ENCODE data around the gene D2HGDH.

Gene D2HGDH

GRCh38 chr2:241734467-241735208 is at the start of gene D2HGDH:
TSS of gene D2HGDH (plus strand) at chr2:241734630. CDS start at chr2:241735225, 595 bp downstream.
- H3K4me3 Mint-ChIP-seq: peak within 1 kb of the TSS; percentile 84
- peak within 1 kb of the TSS; percentile 72 for H3K27ac Mint-ChIP-seq
- H3K36me3 Mint-ChIP-seq (ENCODE audit: low read depth): peaks cover 17% of the 10 kb centered on the region
- no peaks in the 10 kb centered on the region for H3K27me3 Mint-ChIP-seq
- H3K9me3 Mint-ChIP-seq: no peaks in the 10 kb centered on the region
- peaks cover 56% of the 10 kb centered on the region for H3K4me1 Mint-ChIP-seq (ENCODE audit: low read depth)

GRCh38 chr2:241686324-241686649 is 48.1 kb upstream of the D2HGDH start:
- Mint-ChIP-seq H3K4me1 (ENCODE audit: low read depth) (peaks cover 44% of the 10 kb centered on the region), H3K4me3 (peak overlapping the region; percentile 88), H3K27me3 (no peaks in the 10 kb centered on the region), H3K27ac (peak overlapping the region; percentile 84), H3K9me3 (no peaks in the 10 kb centered on the region), H3K36me3 (ENCODE audit: low read depth) (peaks cover 65% of the 10 kb centered on the region)

DNA sequence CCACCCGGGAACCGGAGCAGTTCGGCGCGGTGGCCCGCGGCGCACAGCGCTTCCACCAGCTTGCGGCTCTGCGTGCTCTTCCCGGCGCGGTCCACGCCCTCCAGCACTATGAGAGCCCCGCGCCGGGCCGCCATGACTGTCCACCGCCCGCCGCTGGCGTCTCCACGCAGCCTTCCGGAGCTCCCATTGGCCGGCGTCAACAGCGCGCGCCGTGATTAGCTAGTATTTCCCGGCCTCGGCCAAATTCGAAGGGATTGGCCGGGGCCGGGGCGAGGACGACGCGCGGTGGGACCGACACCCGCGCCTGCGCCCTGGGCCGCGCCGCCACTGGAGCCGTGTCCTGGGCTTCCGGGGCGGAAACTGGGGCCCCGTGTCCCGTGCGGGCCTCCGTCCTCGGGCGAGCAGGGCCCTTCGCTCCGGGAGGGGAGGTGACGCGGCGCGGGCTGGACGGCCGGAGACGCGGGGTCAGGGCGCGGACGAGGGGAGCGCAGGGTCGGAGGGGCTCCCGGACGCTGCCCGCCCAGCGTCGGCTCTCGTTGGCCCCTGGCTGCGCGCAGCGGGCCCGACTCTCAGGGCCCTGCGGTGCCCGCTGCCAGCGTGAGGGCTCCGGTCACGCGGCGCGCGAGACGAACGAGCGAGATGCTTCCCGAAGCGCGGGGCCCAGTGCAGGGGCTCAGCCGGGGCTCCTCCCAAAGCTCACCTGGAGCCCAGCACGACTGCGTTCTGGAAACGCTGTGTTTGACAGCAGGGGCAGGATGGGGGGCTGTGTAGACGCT is 47.6 kb upstream of the D2HGDH start, which contains the start of gene DTYMK:
TSS of gene DTYMK (minus strand) at position 166 of the 776 bp plus-strand sequence. CDS start at position 134, 32 bp downstream.
- Mint-ChIP-seq H3K4me3 (peak within 1 kb of the TSS; percentile 88), H3K36me3 (ENCODE audit: low read depth) (peaks cover 59% of the 10 kb centered on the region), H3K27me3 (no peaks in the 10 kb centered on the region), H3K27ac (peak within 1 kb of the TSS; percentile 96), H3K4me1 (ENCODE audit: low read depth) (peaks cover 44% of the 10 kb centered on the region), H3K9me3 (no peaks in the 10 kb centered on the region)

GRCh38 chr2:241689306-241689705 is 45.1 kb upstream of the D2HGDH start:
- Mint-ChIP-seq H3K27ac (peak overlapping the region; percentile 67), H3K27me3 (no peaks in the 10 kb centered on the region), H3K9me3 (no peaks in the 10 kb centered on the region), H3K4me3 (peak overlapping the region; percentile 62), H3K4me1 (ENCODE audit: low read depth) (peaks cover 40% of the 10 kb centered on the region), H3K36me3 (ENCODE audit: low read depth) (peaks cover 52% of the 10 kb centered on the region)

- no peaks in the 10 kb centered on the region for H3K27me3 Mint-ChIP-seq
- H3K36me3 Mint-ChIP-seq (ENCODE audit: low read depth): peaks cover 50% of the 10 kb centered on the region
- H3K27ac Mint-ChIP-seq: peak overlapping the region; percentile 3
Measured at GRCh38 chr2:241690202-241690717, 44.2 kb upstream of the D2HGDH start.

DNA sequence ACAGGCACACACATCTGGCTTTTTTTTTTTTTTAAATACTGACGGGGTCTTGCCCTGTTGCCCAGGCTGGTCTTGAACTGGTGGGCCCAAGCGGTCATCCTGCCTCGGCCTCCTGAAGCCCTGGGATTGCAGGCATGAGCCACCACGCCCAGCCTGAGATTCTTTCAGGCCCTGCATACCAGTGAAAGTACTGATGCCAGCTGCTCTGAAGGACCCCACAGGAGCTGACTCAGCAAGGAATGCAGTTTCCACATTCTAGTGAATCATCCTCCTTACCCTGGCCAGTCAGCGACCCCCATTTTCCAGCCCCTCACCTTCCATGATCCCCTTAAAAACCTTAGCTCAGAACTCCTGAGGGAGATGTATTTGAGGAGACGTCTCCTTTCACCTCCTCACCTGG is 42.0 kb upstream of the D2HGDH start:
- Mint-ChIP-seq H3K4me1 (ENCODE audit: low read depth) (peaks cover 28% of the 10 kb centered on the region), H3K9me3 (no peaks in the 10 kb centered on the region), H3K4me3 (no peak overlapping the region), H3K27me3 (no peaks in the 10 kb centered on the region), H3K27ac (no peak overlapping the region), H3K36me3 (ENCODE audit: low read depth) (peaks cover 48% of the 10 kb centered on the region)

More at GRCh38 chr2:241690202-241690717, 44.2 kb upstream of the D2HGDH start:
- peaks cover 35% of the 10 kb centered on the region for H3K4me1 Mint-ChIP-seq (ENCODE audit: low read depth)
- no peaks in the 10 kb centered on the region for H3K9me3 Mint-ChIP-seq
- H3K4me3 Mint-ChIP-seq: no peak overlapping the region

- no peaks in the 10 kb centered on the region for H3K27me3 Mint-ChIP-seq
- peaks cover 13% of the 10 kb centered on the region for H3K4me1 Mint-ChIP-seq (ENCODE audit: low read depth)
- H3K4me3 Mint-ChIP-seq: no peak overlapping the region
- no peaks in the 10 kb centered on the region for H3K9me3 Mint-ChIP-seq
- peaks cover 29% of the 10 kb centered on the region for H3K36me3 Mint-ChIP-seq (ENCODE audit: low read depth)
- H3K27ac Mint-ChIP-seq: no peak overlapping the region
Measured at GRCh38 chr2:241695651-241696050, 38.8 kb upstream of the D2HGDH start.

- H3K9me3 Mint-ChIP-seq: no peaks in the 10 kb centered on the region
- H3K27ac Mint-ChIP-seq: peak overlapping the region; percentile 95
- peaks cover 32% of the 10 kb centered on the region for H3K4me1 Mint-ChIP-seq (ENCODE audit: low read depth)
- no peaks in the 10 kb centered on the region for H3K27me3 Mint-ChIP-seq
- peaks cover 26% of the 10 kb centered on the region for H3K36me3 Mint-ChIP-seq (ENCODE audit: low read depth)
- peak overlapping the region; percentile 91 for H3K4me3 Mint-ChIP-seq
Measured at GRCh38 chr2:241701149-241701398, 33.4 kb upstream of the D2HGDH start.

DNA sequence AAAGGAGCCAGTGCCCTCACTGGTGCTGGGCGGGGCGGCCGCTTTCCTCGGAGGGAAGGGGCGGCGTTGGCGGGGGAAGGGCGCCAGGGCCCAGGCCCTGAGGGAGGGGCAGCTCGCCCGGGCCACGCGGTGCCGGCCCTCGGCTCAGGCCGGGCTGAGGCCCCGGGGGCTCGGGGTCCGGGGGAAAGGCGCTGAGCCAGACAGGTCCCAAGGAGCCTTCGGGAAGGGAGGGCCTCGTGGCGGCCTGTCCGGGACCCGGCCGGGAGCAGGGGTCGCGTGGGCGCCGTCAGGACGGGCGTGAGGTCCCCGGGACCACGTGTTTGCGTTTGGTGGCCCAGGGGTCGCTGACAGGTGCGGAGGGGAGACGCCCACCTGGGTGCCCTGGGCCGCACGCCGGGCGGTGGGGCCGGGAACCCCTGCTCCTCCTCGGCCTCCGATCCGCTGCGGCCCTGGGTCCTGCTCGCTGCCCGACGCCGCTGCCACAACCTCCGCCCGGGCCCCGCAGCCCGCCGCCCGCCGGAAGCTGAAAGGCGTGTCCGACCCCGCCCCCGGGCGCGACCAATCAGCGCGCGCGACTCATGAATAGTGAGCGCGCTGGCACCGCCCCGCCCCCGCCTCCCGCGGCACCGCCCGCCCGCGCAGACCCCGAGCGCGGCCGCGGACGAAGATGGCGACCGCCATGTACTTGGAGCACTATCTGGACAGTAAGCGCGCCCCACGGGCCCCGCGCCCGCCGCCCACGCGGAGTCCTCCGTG is 32.9 kb upstream of the D2HGDH start, which contains the start of gene ING5:
TSS of gene ING5 (plus strand) at position 641 of the 756 bp plus-strand sequence. CDS start at position 668, 27 bp downstream.
- peaks cover 31% of the 10 kb centered on the region for H3K36me3 Mint-ChIP-seq (ENCODE audit: low read depth)
- peak within 1 kb of the TSS; percentile 92 for H3K4me3 Mint-ChIP-seq
- no peaks in the 10 kb centered on the region for H3K9me3 Mint-ChIP-seq
- no peaks in the 10 kb centered on the region for H3K27me3 Mint-ChIP-seq
- H3K27ac Mint-ChIP-seq: peak within 1 kb of the TSS; percentile 95
- H3K4me1 Mint-ChIP-seq (ENCODE audit: low read depth): peaks cover 32% of the 10 kb centered on the region

DNA sequence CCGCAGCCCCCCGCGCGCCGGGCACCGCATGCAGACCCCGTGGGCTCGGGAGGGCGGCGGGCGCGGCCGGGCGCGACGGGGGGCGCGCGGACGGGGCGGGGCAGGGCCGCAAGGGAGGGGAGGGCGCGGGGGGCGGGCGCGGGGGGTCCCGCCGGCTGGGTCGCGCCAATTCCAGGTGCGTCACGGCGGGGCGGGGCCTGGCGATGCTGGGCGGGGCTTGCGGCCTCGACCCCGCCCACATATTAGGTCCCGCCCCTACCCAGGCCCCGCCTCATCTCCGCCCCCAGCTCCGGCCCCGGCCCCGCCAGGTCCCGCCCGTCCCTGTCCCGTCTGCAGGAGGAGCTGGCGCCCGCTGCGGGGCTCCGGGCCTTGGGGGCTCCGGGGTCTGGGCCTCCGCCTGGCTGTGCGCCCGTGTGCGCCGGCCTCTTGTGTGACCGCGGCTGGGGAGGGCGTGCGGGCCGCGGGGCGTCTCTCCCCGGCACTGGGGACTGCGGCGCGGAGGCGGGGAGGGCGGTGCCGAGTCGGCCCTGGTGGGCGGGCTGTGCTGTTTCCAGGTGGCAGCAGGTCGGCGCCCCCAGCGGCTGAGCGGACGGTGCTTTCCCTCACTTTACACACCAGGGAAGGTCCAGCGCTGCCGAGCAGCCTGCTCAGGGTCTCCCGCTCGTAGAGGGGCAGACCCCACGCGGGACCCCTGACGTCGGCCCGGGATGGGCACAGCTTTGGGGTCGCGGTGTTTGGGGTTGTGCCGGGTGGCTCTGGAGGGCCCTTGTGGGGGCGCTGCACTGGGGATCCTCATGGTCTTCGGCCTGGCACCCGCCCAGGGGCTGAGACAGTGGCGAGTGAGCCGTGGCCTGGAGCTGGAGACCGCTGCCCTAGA is 32.0 kb upstream of the D2HGDH start:
- peaks cover 39% of the 10 kb centered on the region for H3K36me3 Mint-ChIP-seq (ENCODE audit: low read depth)
- peak overlapping the region; percentile 91 for H3K27ac Mint-ChIP-seq
- H3K4me3 Mint-ChIP-seq: peak overlapping the region; percentile 92
- H3K4me1 Mint-ChIP-seq (ENCODE audit: low read depth): peaks cover 32% of the 10 kb centered on the region
- no peaks in the 10 kb centered on the region for H3K27me3 Mint-ChIP-seq
- no peaks in the 10 kb centered on the region for H3K9me3 Mint-ChIP-seq

DNA sequence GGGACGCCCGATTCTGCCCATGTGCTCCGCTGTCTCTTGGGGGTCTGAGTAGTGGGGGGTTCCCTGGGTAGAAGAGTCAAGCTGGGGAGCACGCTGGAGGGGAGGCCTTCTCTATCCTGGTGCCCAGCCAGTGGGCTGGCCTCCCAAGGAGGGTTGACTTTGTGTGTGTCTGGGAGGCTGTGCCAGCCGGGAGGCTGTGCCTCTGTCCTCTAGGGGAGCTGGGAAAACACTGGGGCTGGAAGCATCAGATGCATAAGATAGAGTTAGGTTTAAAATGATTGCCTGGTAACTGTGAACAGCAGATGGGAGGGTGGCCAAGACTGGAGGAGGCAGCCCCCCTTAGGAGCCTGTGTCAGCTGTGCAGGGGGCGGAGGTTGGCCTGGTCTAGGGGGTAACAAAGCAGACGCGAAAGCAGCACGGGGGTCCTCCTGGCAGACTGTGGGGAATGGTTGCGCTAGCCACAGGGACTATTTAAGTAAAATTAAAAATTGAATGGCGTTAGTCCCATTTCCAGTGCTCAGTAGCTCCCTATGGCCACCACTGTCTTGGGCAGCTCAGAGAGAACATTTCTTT is 31.3 kb upstream of the D2HGDH start:
- H3K36me3 Mint-ChIP-seq (ENCODE audit: low read depth): peaks cover 43% of the 10 kb centered on the region
- H3K27ac Mint-ChIP-seq: peak overlapping the region; percentile 91
- H3K4me3 Mint-ChIP-seq: peak overlapping the region; percentile 92
- no peaks in the 10 kb centered on the region for H3K9me3 Mint-ChIP-seq
- H3K4me1 Mint-ChIP-seq (ENCODE audit: low read depth): peaks cover 32% of the 10 kb centered on the region
- no peaks in the 10 kb centered on the region for H3K27me3 Mint-ChIP-seq

GRCh38 chr2:241706537-241706936 is 27.9 kb upstream of the D2HGDH start:
- peaks cover 63% of the 10 kb centered on the region for H3K36me3 Mint-ChIP-seq (ENCODE audit: low read depth)
- H3K9me3 Mint-ChIP-seq: no peaks in the 10 kb centered on the region
- peaks cover 17% of the 10 kb centered on the region for H3K4me1 Mint-ChIP-seq (ENCODE audit: low read depth)
- H3K27me3 Mint-ChIP-seq: no peaks in the 10 kb centered on the region
- no peak overlapping the region for H3K27ac Mint-ChIP-seq
- H3K4me3 Mint-ChIP-seq: no peak overlapping the region

- no peaks in the 10 kb centered on the region for H3K9me3 Mint-ChIP-seq
- peaks cover 73% of the 10 kb centered on the region for H3K36me3 Mint-ChIP-seq (ENCODE audit: low read depth)
- H3K27ac Mint-ChIP-seq: no peak overlapping the region
- H3K4me3 Mint-ChIP-seq: no peak overlapping the region
- no peaks in the 10 kb centered on the region for H3K27me3 Mint-ChIP-seq
- H3K4me1 Mint-ChIP-seq (ENCODE audit: low read depth): peaks cover 6% of the 10 kb centered on the region
Measured at GRCh38 chr2:241708879-241709278, 25.6 kb upstream of the D2HGDH start.

GRCh38 chr2:241719093-241719492 is 15.3 kb upstream of the D2HGDH start:
- no peaks in the 10 kb centered on the region for H3K4me1 Mint-ChIP-seq (ENCODE audit: low read depth)
- no peak overlapping the region for H3K4me3 Mint-ChIP-seq
- no peak overlapping the region for H3K27ac Mint-ChIP-seq
- peaks cover 53% of the 10 kb centered on the region for H3K36me3 Mint-ChIP-seq (ENCODE audit: low read depth)
- H3K27me3 Mint-ChIP-seq: no peaks in the 10 kb centered on the region
- H3K9me3 Mint-ChIP-seq: no peaks in the 10 kb centered on the region

Data from stimulated activated naive CD8-positive, alpha-beta T cell treated with anti-CD3 and anti-CD28 coated beads, Interleukin-15, Interleukin-2, amounts not matched to agents 100 ng/mL and 50 ng/mL, for 24 hours (primary cell).